Measurements from ENCODE around the gene SCNN1G.

DNA sequence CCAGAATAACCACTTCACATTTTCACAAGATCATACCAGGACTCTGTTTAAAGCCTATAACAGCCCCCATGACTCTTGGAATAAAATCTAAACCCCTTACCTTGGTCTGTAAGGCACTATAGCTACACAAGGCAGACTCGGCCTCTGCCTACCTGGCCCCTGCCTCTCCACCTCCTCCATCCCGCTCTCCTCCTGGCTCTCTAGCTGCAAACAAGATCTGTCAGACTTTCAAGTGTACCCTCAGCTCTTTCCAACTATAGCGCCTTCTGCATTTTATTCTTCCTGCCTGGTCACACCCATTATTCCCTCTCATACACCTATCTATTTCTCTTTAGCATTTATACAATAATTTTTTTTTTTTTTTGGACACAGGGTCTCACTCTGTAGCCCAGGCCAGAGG is 41.5 kb upstream of the SCNN1G start:
- TF ChIP-seq CTCF (conservative IDR thresholded peaks at IDR 0.05; ENCODE audit: low read length) = no peak
- no peak for TF ChIP-seq EZH2phosphoT487 (IDR thresholded peaks at IDR 0.05; ENCODE audit: borderline replicate concordance)

Data from Loucy (cell line).